ENCODE results near the gene UBE2O. TPM values are rescaled to one million over a fixed set of nuclear protein-coding genes. Genes with fewer than 3 reads are reported as not detected.

Gene UBE2O
- total and polyA plus RNA-seq, 2 experiments from 2014 or later = 7.1 to 17.2 TPM

GRCh38 chr17:76417499-76418143, 35.3 kb downstream of the UBE2O start:
- peaks cover 84% of the 10 kb centered on the region for H3K79me2 ChIP-seq (ENCODE audit: insufficient read depth)
- H3K4me2 ChIP-seq (ENCODE audit: unreplicated experiment) = no peak overlapping the region
- no peak overlapping the region for H3K9ac ChIP-seq
- no peak overlapping the region for H3K27ac ChIP-seq
- H3K4me3 ChIP-seq = no peak overlapping the region
- no peaks in the 10 kb centered on the region for H4K20me1 ChIP-seq (ENCODE audit: insufficient read depth)
- peaks cover 6% of the 10 kb centered on the region; the same call in 1 of the 2 replicates for H3K4me1 ChIP-seq (ENCODE audit: insufficient read depth)
- no peaks in the 10 kb centered on the region for H3F3A ChIP-seq (ENCODE audit: insufficient read depth)
- TF ChIP-seq EZH2phosphoT487 (IDR thresholded peaks at IDR 0.05; ENCODE audit: insufficient read depth, low read depth) = no peak
- TF ChIP-seq EZH2 (IDR thresholded peaks at IDR 0.05; ENCODE audit: insufficient read depth, poor library complexity, severe bottlenecking) = no peak
- H3K36me3 ChIP-seq (ENCODE audit: low read depth) = no peaks in the 10 kb centered on the region
- no peak overlapping the region for H2AFZ ChIP-seq
- DNase-seq = no peak
- H3K9me3 ChIP-seq (ENCODE audit: low read depth) = no peaks in the 10 kb centered on the region
- no peaks in the 10 kb centered on the region for H3K9me2 ChIP-seq (ENCODE audit: insufficient read depth)
- in situ Hi-C loops (cut with MboI) = no loop called here
- H3K27me3 ChIP-seq (replicated peaks; ENCODE audit: insufficient read depth) = no peaks in the 10 kb centered on the region
- WGBS, 2 experiments (ENCODE audit: low coverage in 1 of 2, low lambda C conversion rate in 2 of 2, missing lambda C conversion rate in 2 of 2) = 85 to 88% methylated on average over 11 of the region's 11 CpGs

GRCh38 chr17:76416899-76417298, 36.1 kb downstream of the UBE2O start:
- in situ Hi-C loops (cut with MboI) = no loop called here
- no peak overlapping the region for H3K27ac ChIP-seq
- H3K36me3 ChIP-seq (ENCODE audit: low read depth) = no peaks in the 10 kb centered on the region
- TF ChIP-seq EZH2 (IDR thresholded peaks at IDR 0.05; ENCODE audit: insufficient read depth, poor library complexity, severe bottlenecking) (no peak), EZH2phosphoT487 (IDR thresholded peaks at IDR 0.05; ENCODE audit: insufficient read depth, low read depth) (no peak)
- H4K20me1 ChIP-seq (ENCODE audit: insufficient read depth) = no peaks in the 10 kb centered on the region
- no peaks in the 10 kb centered on the region for H3F3A ChIP-seq (ENCODE audit: insufficient read depth)
- no peaks in the 10 kb centered on the region for H3K9me2 ChIP-seq (ENCODE audit: insufficient read depth)
- H3K27me3 ChIP-seq (replicated peaks; ENCODE audit: insufficient read depth) = no peaks in the 10 kb centered on the region
- H3K79me2 ChIP-seq (ENCODE audit: insufficient read depth) = peaks cover 86% of the 10 kb centered on the region
- no peak overlapping the region for H3K4me2 ChIP-seq (ENCODE audit: unreplicated experiment)
- H3K4me1 ChIP-seq (ENCODE audit: insufficient read depth) = peaks cover 6% of the 10 kb centered on the region; the same call in 1 of the 2 replicates
- no peak overlapping the region for H3K4me3 ChIP-seq
- 96% methylated on average over 4 of the region's 4 CpGs for WGBS, 2 experiments (ENCODE audit: low coverage in 1 of 2, low lambda C conversion rate in 2 of 2, missing lambda C conversion rate in 2 of 2)
- DNase-seq = no peak
- H3K9ac ChIP-seq = no peak overlapping the region
- no peaks in the 10 kb centered on the region for H3K9me3 ChIP-seq (ENCODE audit: low read depth)
- no peak overlapping the region for H2AFZ ChIP-seq

- Histone ChIP-seq H3K36me3 (ENCODE audit: low read depth) (no peaks in the 10 kb centered on the region), H4K20me1 (ENCODE audit: insufficient read depth) (no peaks in the 10 kb centered on the region), H3K27ac (no peak overlapping the region), H3K9me2 (ENCODE audit: insufficient read depth) (no peaks in the 10 kb centered on the region), H3K9ac (no peak overlapping the region), H3K9me3 (ENCODE audit: low read depth) (no peaks in the 10 kb centered on the region), H2AFZ (no peak overlapping the region), H3K4me3 (no peak overlapping the region), H3F3A (ENCODE audit: insufficient read depth) (no peaks in the 10 kb centered on the region), H3K79me2 (ENCODE audit: insufficient read depth) (peaks cover 86% of the 10 kb centered on the region), H3K4me1 (ENCODE audit: insufficient read depth) (peaks cover 6% of the 10 kb centered on the region; the same call in 1 of the 2 replicates), H3K27me3 (replicated peaks; ENCODE audit: insufficient read depth) (no peaks in the 10 kb centered on the region), H3K4me2 (ENCODE audit: unreplicated experiment) (no peak overlapping the region)
- 96% methylated on average over 4 to 6 of the region's 6 CpGs for WGBS, 2 experiments (ENCODE audit: low coverage in 1 of 2, low lambda C conversion rate in 2 of 2, missing lambda C conversion rate in 2 of 2)
- no peak for DNase-seq
- in situ Hi-C loops (cut with MboI) = no loop called here
- no peak for TF ChIP-seq EZH2 (IDR thresholded peaks at IDR 0.05; ENCODE audit: insufficient read depth, poor library complexity, severe bottlenecking)
- no peak for TF ChIP-seq EZH2phosphoT487 (IDR thresholded peaks at IDR 0.05; ENCODE audit: insufficient read depth, low read depth)
Measured at GRCh38 chr17:76416457-76416856, 36.5 kb downstream of the UBE2O start.

- Histone ChIP-seq H3K9me3 (ENCODE audit: low read depth) (no peaks in the 10 kb centered on the region), H3K9me2 (ENCODE audit: insufficient read depth) (no peaks in the 10 kb centered on the region), H3K79me2 (ENCODE audit: insufficient read depth) (peaks cover 82% of the 10 kb centered on the region), H3K27ac (no peak overlapping the region), H3F3A (ENCODE audit: insufficient read depth) (no peaks in the 10 kb centered on the region), H4K20me1 (ENCODE audit: insufficient read depth) (no peaks in the 10 kb centered on the region), H2AFZ (no peak overlapping the region), H3K36me3 (ENCODE audit: low read depth) (no peaks in the 10 kb centered on the region), H3K9ac (no peak overlapping the region), H3K4me3 (no peak overlapping the region), H3K4me1 (ENCODE audit: insufficient read depth) (peaks cover 6% of the 10 kb centered on the region; the same call in 1 of the 2 replicates), H3K4me2 (ENCODE audit: unreplicated experiment) (no peak overlapping the region), H3K27me3 (replicated peaks; ENCODE audit: insufficient read depth) (no peaks in the 10 kb centered on the region)
- TF ChIP-seq EZH2 (IDR thresholded peaks at IDR 0.05; ENCODE audit: insufficient read depth, poor library complexity, severe bottlenecking) (no peak), EZH2phosphoT487 (IDR thresholded peaks at IDR 0.05; ENCODE audit: insufficient read depth, low read depth) (no peak)
- in situ Hi-C loops (cut with MboI) = no loop called here
- WGBS, 2 experiments (ENCODE audit: low coverage in 1 of 2, low lambda C conversion rate in 2 of 2, missing lambda C conversion rate in 2 of 2) = 89 to 90% methylated on average over 15 of the region's 15 CpGs
- DNase-seq = no peak
Measured at GRCh38 chr17:76415786-76416185, 37.2 kb downstream of the UBE2O start.
